SH-SY5Y (cell line): ENCODE data around the gene HMGB3.

Experiments used
- GATA2 ChIP-seq: IDR thresholded peaks from 2 replicates; pipeline ENCODE4 v1.6.1; 2011; ENCODE audit warnings: mild to moderate bottlenecking, low read depth, low read length
- GATA3 ChIP-seq: IDR thresholded peaks from 2 replicates; pipeline ENCODE4 v1.6.1; 2011; ENCODE audit warnings: low read depth, mild to moderate bottlenecking, low read length, moderate library complexity

Gene HMGB3

GRCh38 chrX:150982788-150983520 lies at the start of gene HMGB3:
TSS of gene HMGB3 (plus strand) at chrX:150983335. CDS start at chrX:150985600, 2,265 bp downstream.
- no peak for TF ChIP-seq GATA3

- TF ChIP-seq GATA3 (no peak), GATA2 (no peak)
These were observed 49.2 kb upstream of the HMGB3 start for GRCh38 chrX:150933945-150934350.

GRCh38 chrX:150934453-150934852 lies 48.7 kb upstream of the HMGB3 start:
- TF ChIP-seq GATA2 = no peak
- TF ChIP-seq GATA3 = no peak

- no peak for TF ChIP-seq GATA2
- TF ChIP-seq GATA3 = no peak
These were observed 47.7 kb upstream of the HMGB3 start for GRCh38 chrX:150935467-150935866.

GRCh38 chrX:150936556-150936955 lies 46.6 kb upstream of the HMGB3 start:
- TF ChIP-seq GATA2 (no peak), GATA3 (no peak)

GRCh38 chrX:150940844-150941495 lies 42.2 kb upstream of the HMGB3 start:
- TF ChIP-seq GATA2 (no peak), GATA3 (no peak)

GRCh38 chrX:150941580-150941979 lies 41.6 kb upstream of the HMGB3 start:
- no peak for TF ChIP-seq GATA3
- no peak for TF ChIP-seq GATA2

- TF ChIP-seq GATA2 (no peak), GATA3 (no peak)
These were observed 40.1 kb upstream of the HMGB3 start for GRCh38 chrX:150942942-150943594.

GRCh38 chrX:150944233-150944632 lies 38.9 kb upstream of the HMGB3 start:
- TF ChIP-seq GATA3 = no peak
- no peak for TF ChIP-seq GATA2

- TF ChIP-seq GATA3 = no peak
- TF ChIP-seq GATA2 = no peak
These were observed 28.2 kb upstream of the HMGB3 start for GRCh38 chrX:150954951-150955350.

- TF ChIP-seq GATA3 (no peak), GATA2 (no peak)
These were observed 27.5 kb upstream of the HMGB3 start for GRCh38 chrX:150955590-150955989.

- TF ChIP-seq GATA2 (no peak), GATA3 (no peak)
These were observed 25.0 kb upstream of the HMGB3 start for GRCh38 chrX:150958177-150958576.

GRCh38 chrX:150959557-150959956 lies 23.6 kb upstream of the HMGB3 start:
- TF ChIP-seq GATA3 = no peak

GRCh38 chrX:150961631-150962030 lies 21.5 kb upstream of the HMGB3 start:
- TF ChIP-seq GATA3 (no peak), GATA2 (no peak)

GRCh38 chrX:150966235-150966634 lies 16.9 kb upstream of the HMGB3 start:
- TF ChIP-seq GATA2 = no peak
- TF ChIP-seq GATA3 = no peak
